ENCODE measurements around the gene SLC7A7. TPM values are rescaled to one million over a fixed set of nuclear protein-coding genes. Genes with fewer than 3 reads are reported as not detected.

Gene SLC7A7
- total RNA-seq, 1 donor from 2014 or later: 7.6 TPM

DNA sequence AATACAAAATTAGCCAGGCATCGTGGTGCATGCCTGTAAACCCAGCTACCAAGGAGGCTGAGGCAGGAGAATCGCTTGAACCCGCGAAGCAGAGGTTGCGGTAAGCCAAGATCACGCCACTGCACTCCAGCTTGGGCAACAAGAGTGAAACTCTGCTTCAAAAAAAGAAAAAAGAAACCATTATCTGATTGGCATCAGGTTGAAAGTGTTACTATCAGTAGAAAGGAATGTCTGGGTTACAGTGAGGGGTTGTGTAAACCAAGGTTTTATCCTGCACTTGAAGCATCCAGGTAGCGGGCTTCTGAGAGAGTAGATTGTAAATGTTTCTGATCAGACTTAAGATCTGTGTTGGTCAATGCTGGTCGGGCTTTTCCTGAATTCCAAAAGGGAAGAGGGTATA lies 62.8 kb downstream of the SLC7A7 start:
- DNase-seq (ENCODE audit: low spot score in 2 of 2): no peak
- Histone ChIP-seq H3K9me3 (no peaks in the 10 kb centered on the region), H3K27me3 (no peaks in the 10 kb centered on the region), H3K4me1 (no peaks in the 10 kb centered on the region), H3K36me3 (no peaks in the 10 kb centered on the region), H3K4me3 (no peak overlapping the region), H3K27ac (no peak overlapping the region)
- no peak for TF ChIP-seq CTCF (IDR thresholded peaks at IDR 0.05)
- intact Hi-C loops (cut with DNase I): no loop called here

DNA sequence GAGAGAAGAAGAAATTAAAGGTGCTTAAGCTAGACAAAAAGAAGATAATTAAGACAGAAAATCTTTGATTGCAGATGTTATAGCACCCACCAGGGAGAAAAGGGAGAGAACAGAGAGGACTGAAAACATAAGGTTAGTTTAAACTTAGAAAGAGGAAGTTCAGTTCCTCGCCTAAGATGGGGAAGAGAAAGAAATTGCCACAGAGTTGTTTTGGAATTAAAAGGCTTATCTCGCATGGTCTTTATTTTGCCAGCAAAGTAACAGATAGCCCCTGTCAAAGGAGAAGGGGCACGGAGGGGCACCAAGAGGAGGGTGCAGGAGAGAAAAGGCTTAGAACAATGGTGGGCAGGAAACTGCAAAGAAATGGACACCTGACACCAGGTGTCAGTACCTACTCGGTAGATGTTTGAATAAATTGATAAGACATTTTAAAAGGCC lies 66.6 kb downstream of the SLC7A7 start:
- intact Hi-C loops (cut with DNase I): no loop called here
- Histone ChIP-seq H3K27ac (no peak overlapping the region), H3K36me3 (no peaks in the 10 kb centered on the region), H3K27me3 (no peaks in the 10 kb centered on the region), H3K4me3 (no peak overlapping the region), H3K4me1 (no peaks in the 10 kb centered on the region), H3K9me3 (no peaks in the 10 kb centered on the region)
- no peak for TF ChIP-seq CTCF (IDR thresholded peaks at IDR 0.05)
- DNase-seq (ENCODE audit: low spot score in 2 of 2): no peak

- no peak for DNase-seq (ENCODE audit: low spot score in 2 of 2)
- no peak overlapping the region for H3K4me3 ChIP-seq
- intact Hi-C loops (cut with DNase I): no loop called here
- no peaks in the 10 kb centered on the region for H3K36me3 ChIP-seq
- H3K4me1 ChIP-seq: no peaks in the 10 kb centered on the region
- no peaks in the 10 kb centered on the region for H3K27me3 ChIP-seq
- no peak for TF ChIP-seq CTCF (IDR thresholded peaks at IDR 0.05)
- no peak overlapping the region for H3K27ac ChIP-seq
- H3K9me3 ChIP-seq: no peaks in the 10 kb centered on the region
These were observed 67.0 kb downstream of the SLC7A7 start for GRCh38 chr14:22748206-22748605.

DNA sequence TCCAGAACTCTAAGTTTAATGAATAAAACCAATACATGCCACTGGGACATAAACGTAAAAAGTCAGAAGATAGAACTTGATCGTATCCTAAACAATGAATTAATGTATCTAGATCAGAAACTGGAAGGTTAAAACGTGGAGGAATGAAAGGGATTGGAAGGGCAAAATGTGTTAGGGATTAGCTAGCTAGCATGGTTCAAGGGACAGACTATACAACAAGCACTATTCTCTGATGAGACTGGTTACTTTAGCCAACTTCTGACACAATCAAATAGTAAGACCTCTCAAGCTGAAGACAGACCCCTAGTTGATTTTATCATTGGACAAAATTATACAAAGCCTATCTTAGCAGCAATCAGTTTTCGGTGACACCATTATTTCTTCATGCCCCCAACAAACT lies 67.5 kb downstream of the SLC7A7 start:
- intact Hi-C loops (cut with DNase I): no loop called here
- H3K36me3 ChIP-seq: no peaks in the 10 kb centered on the region
- no peak overlapping the region for H3K27ac ChIP-seq

DNA sequence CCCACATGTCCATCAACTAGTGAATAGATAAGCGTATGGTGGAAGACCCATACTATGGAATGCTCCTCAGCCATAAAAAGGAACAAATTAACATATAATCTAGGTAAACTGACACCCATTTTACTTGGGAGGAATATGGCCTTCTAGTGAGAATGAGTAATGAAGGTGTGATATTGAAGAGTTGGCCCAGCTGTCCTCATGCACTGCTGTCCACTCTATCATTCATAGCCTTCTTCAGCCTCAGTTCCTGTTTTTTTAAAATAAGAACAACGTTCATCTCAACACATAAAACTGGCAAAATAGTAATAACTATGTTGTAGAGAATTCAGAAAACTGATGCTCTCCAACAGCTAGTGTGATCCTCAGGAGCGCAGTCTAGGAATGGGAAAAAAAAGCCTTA lies 75.2 kb downstream of the SLC7A7 start:
- H3K27ac ChIP-seq: no peak overlapping the region
- intact Hi-C loops (cut with DNase I): no loop called here
- H3K4me3 ChIP-seq: no peak overlapping the region
- no peaks in the 10 kb centered on the region for H3K36me3 ChIP-seq
- H3K4me1 ChIP-seq: no peaks in the 10 kb centered on the region
- no peak for DNase-seq (ENCODE audit: low spot score in 2 of 2)
- H3K27me3 ChIP-seq: no peaks in the 10 kb centered on the region
- TF ChIP-seq CTCF (IDR thresholded peaks at IDR 0.05): no peak
- H3K9me3 ChIP-seq: no peaks in the 10 kb centered on the region

More for the DNA sequence above, 67.5 kb downstream of the SLC7A7 start:
- DNase-seq (ENCODE audit: low spot score in 2 of 2): no peak
- Histone ChIP-seq H3K4me3 (no peak overlapping the region), H3K9me3 (no peaks in the 10 kb centered on the region), H3K4me1 (no peaks in the 10 kb centered on the region), H3K27me3 (no peaks in the 10 kb centered on the region)
- TF ChIP-seq CTCF (IDR thresholded peaks at IDR 0.05): no peak

DNA sequence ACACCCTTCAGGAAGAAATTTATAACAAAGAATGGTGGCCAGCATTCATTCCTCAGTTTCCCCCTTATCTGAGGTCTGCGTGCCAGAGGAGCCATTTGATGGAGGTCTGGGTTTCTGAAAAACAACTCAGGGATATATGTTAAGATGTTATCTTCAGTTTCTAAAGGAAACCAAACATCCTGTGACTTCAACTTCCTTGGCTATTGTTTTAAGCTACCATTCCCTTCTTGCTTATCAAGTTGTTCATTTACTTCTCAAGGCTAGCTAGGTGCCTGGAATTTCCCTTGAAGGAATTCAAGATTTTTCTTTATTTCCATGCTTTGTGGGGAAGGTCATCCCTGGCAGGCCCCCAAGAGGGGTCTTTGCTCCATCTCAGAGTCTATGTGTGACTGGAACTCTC lies 75.8 kb downstream of the SLC7A7 start:
- H3K27me3 ChIP-seq: no peaks in the 10 kb centered on the region
- no peak overlapping the region for H3K27ac ChIP-seq
- no peaks in the 10 kb centered on the region for H3K9me3 ChIP-seq
- H3K4me1 ChIP-seq: no peaks in the 10 kb centered on the region
- TF ChIP-seq CTCF (IDR thresholded peaks at IDR 0.05): no peak
- H3K4me3 ChIP-seq: no peak overlapping the region
- no peaks in the 10 kb centered on the region for H3K36me3 ChIP-seq
- no peak for DNase-seq (ENCODE audit: low spot score in 2 of 2)
- intact Hi-C loops (cut with DNase I): no loop called here

Measured in ascending aorta (tissue), 2 donors.